HepG2 (cell line): Measurements from ENCODE around the gene DAB2. TPM values are rescaled to one million over a fixed set of nuclear protein-coding genes. Genes with fewer than 3 reads are reported as not detected.

ENCODE experiments used
- ATAC-seq: fragments of 200-7000 bp; cut with Tn5 transposase; 3 replicates; pipeline ENCODE4 v1.9.1; 2020; ENCODE audit warnings: mild to moderate bottlenecking, moderate library complexity
- BruUV-seq: library from RNA; stranded (reverse); fragments of 400-500 nt; replicated peaks from 2 replicates; lab custom pipeline; 2021; lab: Mats Ljungman, UMichigan
- CTCF ChIA-PET: fragments of 300-600 bp; formaldehyde crosslinking; extraction: SDS; loops from one replicate; lab custom pipeline; 2021; ENCODE audit warnings: low total read pairs, inconsistent platforms, low intra/inter-chr PET ratio; lab: Yijun Ruan, JAX
- POLR2A ChIA-PET: fragments of 350-600 bp; sonication (Branson Sonifier 250); formaldehyde crosslinking; loops from one replicate; lab custom pipeline; 2020; ENCODE audit warnings: antibody characterized with exemption, inconsistent platforms; lab: Yijun Ruan, JAX
- DNase-seq: peaks from one replicate; pipeline ENCODE4 v3.0.0-alpha.2; 2015; ENCODE audit warnings: low spot score
- FAIRE-seq: peaks from 3 replicates; lab custom pipeline; 2011; peaks lifted over from hg19 to GRCh38; lab: Jason Lieb, UNC
- H2AFZ ChIP-seq: one replicate; pipeline ENCODE4 v1.6.1; 2011; ENCODE audit warnings: low read length, inconsistent platforms
- H3K27ac ChIP-seq: fragments of 300-600 bp; 3 replicates; pipeline ENCODE4 v1.8.0; 2011; ENCODE audit warnings: mixed run types, mild to moderate bottlenecking, mixed read lengths, low read length, inconsistent platforms; ENCODE audit not compliant: insufficient read depth; ENCODE audit errors: extremely low read length
- H3K27me3 ChIP-seq, 2 experiments: fragments of 200-600 bp in 1 of 2; 2 replicates in 1 of 2; 3 replicates in 1 of 2; pipeline versions ENCODE4 v1.6.0 to v1.8.0; 2011; ENCODE audit warnings: low read length in 2 of 2, mild to moderate bottlenecking in 2 of 2, moderate library complexity in 2 of 2, inconsistent platforms in 1 of 2; ENCODE audit not compliant: insufficient read depth in 2 of 2, control insufficient read depth in 1 of 2
- H3K36me3 ChIP-seq, 2 experiments: fragments of 200-600 bp in 1 of 2; replicated peaks in 1 of 2; 2 replicates in 1 of 2; 3 replicates in 1 of 2; pipeline versions ENCODE4 v1.5.1 to v1.8.0; 2011; ENCODE audit warnings: low read length in 2 of 2, inconsistent platforms in 1 of 2; ENCODE audit not compliant: insufficient read depth in 2 of 2, control insufficient read depth in 1 of 2
- H3K4me1 ChIP-seq: 2 replicates; pipeline ENCODE4 v1.5.1; 2012; ENCODE audit warnings: low read length, inconsistent platforms; ENCODE audit not compliant: insufficient read depth
- H3K4me2 ChIP-seq: 2 replicates; pipeline ENCODE4 v1.6.0; 2011; ENCODE audit warnings: low read depth, low read length, inconsistent platforms
- H3K4me3 ChIP-seq, 3 experiments: fragments of 200-600 bp in 1 of 3; sonication (generic), shearing (Covaris generic) in 1 of 3; replicated peaks in 1 of 3; 2 replicates each; pipeline ENCODE4 v1.5.1; 2011 to 2016; ENCODE audit warnings: low read length in 3 of 3, inconsistent platforms in 2 of 3, low read depth in 2 of 3, mild to moderate bottlenecking in 2 of 3, control low read depth in 1 of 3, mixed read lengths in 1 of 3; ENCODE audit not compliant: insufficient read depth in 1 of 3
- H3K79me2 ChIP-seq: one replicate; pipeline ENCODE4 v1.6.1; 2011; ENCODE audit warnings: low read length, inconsistent platforms; ENCODE audit not compliant: insufficient read depth
- H3K9ac ChIP-seq: 2 replicates; pipeline ENCODE4 v1.6.0; 2011; ENCODE audit warnings: mild to moderate bottlenecking, low read depth, low read length, inconsistent platforms; ENCODE audit not compliant: insufficient read depth
- H3K9me3 ChIP-seq: 2 replicates; pipeline ENCODE4 v1.5.1; 2012; ENCODE audit warnings: mild to moderate bottlenecking, low read length
- H4K20me1 ChIP-seq: 2 replicates; pipeline ENCODE4 v1.6.0; 2011; ENCODE audit warnings: inconsistent platforms, mild to moderate bottlenecking, low read length, moderate library complexity; ENCODE audit not compliant: insufficient read depth
- FOXA3 ChIP-seq: IDR thresholded peaks from 2 replicates; pipeline ENCODE4 v1.6.1; 2016; ENCODE audit warnings: missing genetic modification reagents, missing compliant biosample characterization
- IKZF1 ChIP-seq: fragments of 450-650 bp; IDR thresholded peaks from 2 replicates; pipeline ENCODE4 v1.7.1; 2016
- KLF9 ChIP-seq: IDR thresholded peaks from 2 replicates; pipeline ENCODE4 v1.6.1; 2016; ENCODE audit warnings: low read depth
- MYNN ChIP-seq: sonication (generic); formaldehyde crosslinking; IDR thresholded peaks from 2 replicates; pipeline ENCODE4 v1.4.0; 2020; ENCODE audit warnings: mild to moderate bottlenecking, low read depth, missing genetic modification reagents
- NAIF1 ChIP-seq: sonication (generic); formaldehyde crosslinking; IDR thresholded peaks from 2 replicates; pipeline ENCODE4 v1.5.0; 2020; ENCODE audit warnings: mild to moderate bottlenecking, missing genetic modification reagents, borderline replicate concordance
- NFKB2 ChIP-seq: sonication (generic); formaldehyde crosslinking; IDR thresholded peaks from 2 replicates; pipeline ENCODE4 v1.4.0; 2020; ENCODE audit warnings: missing genetic modification reagents, borderline replicate concordance
- PAF1 ChIP-seq: IDR thresholded peaks from 2 replicates; pipeline ENCODE4 v1.6.1; 2016; ENCODE audit warnings: missing genetic modification reagents, missing compliant biosample characterization
- TERF1 ChIP-seq: sonication (generic); formaldehyde crosslinking; IDR thresholded peaks from 2 replicates; pipeline ENCODE4 v1.8.0; 2022; ENCODE audit warnings: mild to moderate bottlenecking, missing genetic modification reagents, moderate library complexity
- ZFP91 ChIP-seq: sonication (generic); formaldehyde crosslinking; IDR thresholded peaks from 2 replicates; pipeline ENCODE4 v1.9.0; 2022; ENCODE audit warnings: missing genetic modification reagents, mild to moderate bottlenecking, borderline replicate concordance
- ZNF234 ChIP-seq: sonication (generic); formaldehyde crosslinking; conservative IDR thresholded peaks from 2 replicates; pipeline ENCODE4 v1.5.1; 2020; ENCODE audit warnings: mild to moderate bottlenecking, missing genetic modification reagents
- ZNF30 ChIP-seq: sonication (generic); formaldehyde crosslinking; IDR thresholded peaks from 2 replicates; pipeline ENCODE4 v1.5.0; 2020; ENCODE audit warnings: mild to moderate bottlenecking, missing genetic modification reagents
- ZNF335 ChIP-seq: sonication (generic); formaldehyde crosslinking; IDR thresholded peaks from 2 replicates; pipeline ENCODE4 v1.4.0; 2020; ENCODE audit warnings: missing genetic modification reagents
- ZNF512B ChIP-seq: sonication (generic); formaldehyde crosslinking; IDR thresholded peaks from 2 replicates; pipeline ENCODE4 v1.5.1; 2020; ENCODE audit warnings: missing genetic modification reagents, mild to moderate bottlenecking, borderline replicate concordance
- ZNF788 ChIP-seq: sonication (generic); formaldehyde crosslinking; IDR thresholded peaks from 2 replicates; pipeline ENCODE4 v1.5.0; 2020; ENCODE audit warnings: mild to moderate bottlenecking, missing genetic modification reagents, borderline replicate concordance
- WGBS: methylation state at CpG from one replicate; pipeline ENCODE4 v1.1.6; 2017; ENCODE audit warnings: low lambda C conversion rate; 5-methylcytosine and 5-hydroxymethylcytosine counted together
- in situ Hi-C: cut with HindIII; loops from 2 replicates; pipeline ENCODE4 v1.10.0; 2017; ENCODE audit warnings: low pct_unique_long_range_greater_than_20kb; ENCODE audit not compliant: extremely low pct_ligation_motif_present
- intact Hi-C: fragments of 100-400 bp; cut with micrococcal nuclease; formaldehyde crosslinking; loops from one replicate; pipeline ENCODE4 v1.10.0; 2022; ENCODE audit not compliant: unreplicated experiment
- polyA plus RNA-seq, 8 experiments: library from polyadenylated mRNA; depleted of rRNA in 3 of 8; stranded (reverse) in 7 of 8; unstranded in 1 of 8; fragments of >200 nt; fragmentation: Illumina TruSeq in 4 of 8; extraction: Trizol in 4 of 8; gene quantifications; 2 replicates each; pipeline versions ENCODE4 v1.2.1 to v1.2.3, GENCODE V29; 2011 to 2016; ENCODE audit warnings: low read depth in 4 of 8, missing spikeins in 1 of 8, mixed read lengths in 1 of 8; ENCODE audit not compliant: insufficient read depth in 1 of 8
- total RNA-seq, 5 experiments: library from RNA; depleted of rRNA; stranded (reverse); fragments of >200 nt; fragmentation: Illumina TruSeq; extraction: Trizol; gene quantifications; 2 replicates each; pipeline ENCODE4 v1.2.3, GENCODE V29; 2016; ENCODE audit warnings: low read depth in 1 of 5
- TF ChIP-seq, protein P1 (sequence below): sonication (generic); formaldehyde crosslinking; IDR thresholded peaks from 2 replicates; pipeline ENCODE4; 2020; ENCODE audit warnings: missing genetic modification reagents, mild to moderate bottlenecking, borderline replicate concordance

The DAB2 gene
- total and polyA plus RNA-seq, 2 of the 13 experiments (the other 11 are each of a cell fraction or from before 2014, with no cell fraction given) = 6.4 to 6.5 TPM

- Histone ChIP-seq H2AFZ (no peak overlapping the region), H3K4me1 (no peaks in the 10 kb centered on the region), H3K36me3 (no peaks in the 10 kb centered on the region), H4K20me1 (no peaks in the 10 kb centered on the region), H3K27ac (no peak overlapping the region), H3K9ac (no peak overlapping the region), H3K4me2 (no peak overlapping the region), H3K79me2 (no peaks in the 10 kb centered on the region), H3K4me3 (no peak overlapping the region), H3K9me3 (no peaks in the 10 kb centered on the region), H3K27me3 (no peaks in the 10 kb centered on the region)
- WGBS = 6% methylated on average over 1 of the region's 1 CpG
- POLR2A ChIA-PET = no interaction called here
- intact Hi-C loops = loop anchor here (5.0 kb wide), 1 partner anchor 1134 kb away; no protein-coding TSS in a partner anchor
- in situ Hi-C loops = no loop called here
- CTCF ChIA-PET = no interaction called here
- no TSS peak for BruUV-seq
- no peak for DNase-seq
- FAIRE-seq = no peak
- ATAC-seq = no peak
- TF ChIP-seq FOXA3 (CRISPR knock-in tag) (no peak), KLF9 (CRISPR knock-in tag) (no peak), ZNF512B (CRISPR knock-in tag) (no peak), NAIF1 (CRISPR knock-in tag) (no peak), IKZF1 (no peak), NFKB2 (CRISPR knock-in tag) (no peak), PAF1 (CRISPR knock-in tag) (no peak), ZNF335 (CRISPR knock-in tag) (no peak), ZNF234 (CRISPR knock-in tag) (no peak), TERF1 (no peak), ZNF788 (CRISPR knock-in tag) (no peak), ZNF30 (no peak), MYNN (CRISPR knock-in tag) (no peak), ZFP91 (CRISPR knock-in tag) (no peak)
- TF ChIP-seq, protein P1, sequence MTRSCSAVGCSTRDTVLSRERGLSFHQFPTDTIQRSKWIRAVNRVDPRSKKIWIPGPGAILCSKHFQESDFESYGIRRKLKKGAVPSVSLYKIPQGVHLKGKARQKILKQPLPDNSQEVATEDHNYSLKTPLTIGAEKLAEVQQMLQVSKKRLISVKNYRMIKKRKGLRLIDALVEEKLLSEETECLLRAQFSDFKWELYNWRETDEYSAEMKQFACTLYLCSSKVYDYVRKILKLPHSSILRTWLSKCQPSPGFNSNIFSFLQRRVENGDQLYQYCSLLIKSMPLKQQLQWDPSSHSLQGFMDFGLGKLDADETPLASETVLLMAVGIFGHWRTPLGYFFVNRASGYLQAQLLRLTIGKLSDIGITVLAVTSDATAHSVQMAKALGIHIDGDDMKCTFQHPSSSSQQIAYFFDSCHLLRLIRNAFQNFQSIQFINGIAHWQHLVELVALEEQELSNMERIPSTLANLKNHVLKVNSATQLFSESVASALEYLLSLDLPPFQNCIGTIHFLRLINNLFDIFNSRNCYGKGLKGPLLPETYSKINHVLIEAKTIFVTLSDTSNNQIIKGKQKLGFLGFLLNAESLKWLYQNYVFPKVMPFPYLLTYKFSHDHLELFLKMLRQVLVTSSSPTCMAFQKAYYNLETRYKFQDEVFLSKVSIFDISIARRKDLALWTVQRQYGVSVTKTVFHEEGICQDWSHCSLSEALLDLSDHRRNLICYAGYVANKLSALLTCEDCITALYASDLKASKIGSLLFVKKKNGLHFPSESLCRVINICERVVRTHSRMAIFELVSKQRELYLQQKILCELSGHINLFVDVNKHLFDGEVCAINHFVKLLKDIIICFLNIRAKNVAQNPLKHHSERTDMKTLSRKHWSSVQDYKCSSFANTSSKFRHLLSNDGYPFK (CRISPR knock-in tag) = no peak
Measured at GRCh38 chr5:39328731-39329130, 96.0 kb downstream of the DAB2 start.
